ENCODE data around the gene DICER1.
"Not testable (repeated sequence)": the region's sequence is repeated elsewhere in the genome, so short reads cannot be mapped to it uniquely, and the experiment has no call there.

DICER1 gene

DNA sequence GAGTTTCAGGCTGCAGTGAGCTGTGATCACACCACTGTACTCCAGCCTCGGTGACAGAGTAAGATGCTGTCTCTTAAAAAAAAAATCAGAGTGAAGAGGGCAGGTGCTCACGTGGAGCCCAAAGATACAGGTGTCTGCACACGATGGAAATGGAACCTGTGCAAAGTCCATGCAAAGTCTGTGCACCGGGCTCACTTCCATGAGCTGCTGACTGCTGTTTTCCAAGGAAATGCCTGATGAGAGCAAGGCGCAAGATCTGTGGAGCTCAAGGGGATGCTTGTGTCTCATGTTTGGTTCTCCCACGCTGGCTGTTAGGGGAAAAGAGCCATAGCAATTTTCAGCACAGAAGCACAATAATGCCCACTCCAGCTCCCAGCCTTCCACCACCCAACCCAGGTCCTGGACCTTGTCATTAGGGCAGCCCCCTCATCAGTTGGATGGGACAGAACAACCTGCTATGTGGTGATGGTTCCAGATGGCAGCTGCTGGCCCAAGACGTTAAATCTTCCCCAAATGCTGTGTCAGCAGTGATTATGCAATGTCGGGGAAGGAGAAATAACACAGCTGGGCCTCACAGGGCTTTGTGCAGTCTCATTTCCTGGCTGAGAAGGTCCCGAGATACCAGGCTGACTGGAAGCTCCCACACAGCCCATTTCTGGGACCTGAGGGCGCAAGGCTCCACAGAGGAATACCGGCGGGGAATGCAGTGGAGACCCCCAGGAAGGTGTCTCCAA is 27.9 kb upstream of the DICER1 start:
- TF ChIP-seq, protein P1, sequence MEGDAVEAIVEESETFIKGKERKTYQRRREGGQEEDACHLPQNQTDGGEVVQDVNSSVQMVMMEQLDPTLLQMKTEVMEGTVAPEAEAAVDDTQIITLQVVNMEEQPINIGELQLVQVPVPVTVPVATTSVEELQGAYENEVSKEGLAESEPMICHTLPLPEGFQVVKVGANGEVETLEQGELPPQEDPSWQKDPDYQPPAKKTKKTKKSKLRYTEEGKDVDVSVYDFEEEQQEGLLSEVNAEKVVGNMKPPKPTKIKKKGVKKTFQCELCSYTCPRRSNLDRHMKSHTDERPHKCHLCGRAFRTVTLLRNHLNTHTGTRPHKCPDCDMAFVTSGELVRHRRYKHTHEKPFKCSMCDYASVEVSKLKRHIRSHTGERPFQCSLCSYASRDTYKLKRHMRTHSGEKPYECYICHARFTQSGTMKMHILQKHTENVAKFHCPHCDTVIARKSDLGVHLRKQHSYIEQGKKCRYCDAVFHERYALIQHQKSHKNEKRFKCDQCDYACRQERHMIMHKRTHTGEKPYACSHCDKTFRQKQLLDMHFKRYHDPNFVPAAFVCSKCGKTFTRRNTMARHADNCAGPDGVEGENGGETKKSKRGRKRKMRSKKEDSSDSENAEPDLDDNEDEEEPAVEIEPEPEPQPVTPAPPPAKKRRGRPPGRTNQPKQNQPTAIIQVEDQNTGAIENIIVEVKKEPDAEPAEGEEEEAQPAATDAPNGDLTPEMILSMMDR (IDR thresholded peaks at IDR 0.05; ENCODE audit: control insufficient read depth, insufficient read depth, low read depth, low read length, missing control alignments), result no peak
- H3K4me3 ChIP-seq (ENCODE audit: control insufficient read depth, low read depth, low read length), result no peak overlapping the region
- DNase-seq (ENCODE audit: low read depth), result no peak

DNA sequence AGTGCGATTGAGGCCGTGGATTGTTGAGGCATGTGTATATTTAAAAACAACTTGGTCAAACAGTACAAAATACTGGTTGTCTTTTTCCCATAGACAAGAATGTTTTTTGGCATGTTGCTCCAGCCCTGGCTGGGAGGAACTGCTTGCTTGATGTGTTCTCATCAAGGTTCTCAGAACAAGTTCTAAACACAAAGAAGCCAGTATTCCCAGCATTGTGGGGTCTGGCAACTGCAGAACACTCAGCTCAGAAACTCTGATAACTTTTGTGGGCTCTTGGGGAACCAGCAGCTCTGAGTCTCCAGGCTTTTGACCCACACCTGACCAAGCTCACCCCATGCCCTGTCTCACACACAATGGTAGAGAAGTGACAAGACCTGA is 27.1 kb upstream of the DICER1 start:
- H3K4me3 ChIP-seq (ENCODE audit: control insufficient read depth, low read depth, low read length), result no peak overlapping the region
- TF ChIP-seq, protein P1 (IDR thresholded peaks at IDR 0.05; ENCODE audit: control insufficient read depth, insufficient read depth, low read depth, low read length, missing control alignments), result no peak
- DNase-seq (ENCODE audit: low read depth), result no peak

DNA sequence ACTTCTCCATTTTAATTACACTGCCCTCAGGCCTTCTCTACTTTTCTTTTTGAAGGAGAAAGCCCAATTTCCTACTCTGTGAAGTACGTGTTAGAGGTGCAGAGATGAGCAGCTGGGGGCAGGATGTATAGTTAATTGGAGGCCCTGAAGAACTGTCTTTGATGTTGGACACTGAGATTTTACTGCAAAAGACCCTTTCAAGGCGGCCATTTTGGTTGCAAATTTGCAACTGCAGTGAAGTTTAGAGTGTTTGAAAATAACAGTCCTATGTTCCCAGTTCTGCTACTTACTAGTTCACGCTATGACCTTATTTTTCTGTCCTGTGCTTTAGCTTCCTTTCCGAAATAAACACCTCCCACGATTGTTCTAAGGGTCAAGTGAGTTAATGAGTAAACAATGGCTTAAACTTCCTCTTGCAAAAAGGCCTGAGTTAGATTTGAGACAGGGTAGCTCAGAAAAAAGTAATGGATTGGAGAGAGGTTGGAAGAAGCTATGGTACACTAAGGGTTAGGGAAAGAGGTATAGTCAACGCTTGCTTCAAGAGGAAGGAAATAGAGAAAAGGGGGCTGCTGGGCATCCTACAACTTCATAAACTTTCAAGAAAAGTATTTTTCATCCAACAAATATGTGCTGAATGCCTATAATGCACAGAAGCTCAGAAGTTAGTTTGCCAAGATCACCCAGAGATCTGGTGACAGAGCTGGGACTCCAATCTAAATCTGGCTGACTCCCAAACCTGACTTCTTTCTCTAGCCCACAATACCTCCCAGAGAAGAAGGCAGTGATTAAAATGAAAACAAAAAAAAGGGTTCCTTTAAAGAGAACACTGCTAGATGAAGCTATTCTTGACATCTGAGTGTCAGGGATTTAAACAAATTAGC is 26.4 kb upstream of the DICER1 start:
- DNase-seq (ENCODE audit: low read depth), result no peak
- no peak overlapping the region for H3K4me3 ChIP-seq (ENCODE audit: control insufficient read depth, low read depth, low read length)
- TF ChIP-seq, protein P1 (IDR thresholded peaks at IDR 0.05; ENCODE audit: control insufficient read depth, insufficient read depth, low read depth, low read length, missing control alignments), result no peak

DNA sequence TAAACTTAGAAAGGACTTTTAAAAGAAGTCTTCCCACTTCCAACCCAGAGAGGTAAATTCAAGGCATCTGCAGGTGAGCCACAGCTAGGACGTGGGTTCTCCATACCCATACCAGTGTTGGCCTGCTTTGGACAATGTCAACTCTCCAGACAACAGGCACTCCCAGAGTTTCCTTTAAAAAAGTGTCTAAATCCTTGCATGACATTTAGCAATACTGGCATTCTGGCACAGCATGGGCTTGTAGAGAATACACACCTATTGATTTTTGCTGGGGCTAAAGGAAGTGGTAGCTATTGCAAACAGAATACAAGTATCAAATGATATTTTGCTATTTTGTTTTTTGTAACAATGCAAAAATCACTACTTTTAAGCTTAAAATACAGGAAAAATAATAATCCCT is 25.8 kb upstream of the DICER1 start:
- TF ChIP-seq, protein P1 (IDR thresholded peaks at IDR 0.05; ENCODE audit: control insufficient read depth, insufficient read depth, low read depth, low read length, missing control alignments), result no peak
- no peak for DNase-seq (ENCODE audit: low read depth)
- H3K4me3 ChIP-seq (ENCODE audit: control insufficient read depth, low read depth, low read length), result no peak overlapping the region

DNA sequence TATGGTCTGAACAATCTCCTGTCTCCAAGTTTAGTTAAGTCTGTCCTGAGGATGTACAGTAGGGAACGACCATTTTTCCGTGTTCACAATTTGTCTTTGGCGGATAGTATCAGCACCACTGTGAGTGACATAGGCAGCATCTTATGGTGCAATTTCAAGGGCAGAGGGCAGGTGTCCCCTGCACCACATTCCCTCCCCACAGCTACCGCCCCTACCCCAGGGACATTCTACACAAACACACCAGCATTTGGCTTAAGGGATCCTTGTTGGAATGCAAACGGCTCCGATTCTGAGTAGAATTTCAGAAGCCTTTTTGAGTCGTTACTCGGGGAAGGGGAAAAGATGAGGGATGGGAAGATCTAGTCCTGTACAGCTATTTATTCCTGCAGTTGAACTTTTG is 25.1 kb upstream of the DICER1 start:
- H3K4me3 ChIP-seq (ENCODE audit: control insufficient read depth, low read depth, low read length), result no peak overlapping the region
- DNase-seq (ENCODE audit: low read depth), result no peak
- TF ChIP-seq, protein P1 (IDR thresholded peaks at IDR 0.05; ENCODE audit: control insufficient read depth, insufficient read depth, low read depth, low read length, missing control alignments), result no peak

DNA sequence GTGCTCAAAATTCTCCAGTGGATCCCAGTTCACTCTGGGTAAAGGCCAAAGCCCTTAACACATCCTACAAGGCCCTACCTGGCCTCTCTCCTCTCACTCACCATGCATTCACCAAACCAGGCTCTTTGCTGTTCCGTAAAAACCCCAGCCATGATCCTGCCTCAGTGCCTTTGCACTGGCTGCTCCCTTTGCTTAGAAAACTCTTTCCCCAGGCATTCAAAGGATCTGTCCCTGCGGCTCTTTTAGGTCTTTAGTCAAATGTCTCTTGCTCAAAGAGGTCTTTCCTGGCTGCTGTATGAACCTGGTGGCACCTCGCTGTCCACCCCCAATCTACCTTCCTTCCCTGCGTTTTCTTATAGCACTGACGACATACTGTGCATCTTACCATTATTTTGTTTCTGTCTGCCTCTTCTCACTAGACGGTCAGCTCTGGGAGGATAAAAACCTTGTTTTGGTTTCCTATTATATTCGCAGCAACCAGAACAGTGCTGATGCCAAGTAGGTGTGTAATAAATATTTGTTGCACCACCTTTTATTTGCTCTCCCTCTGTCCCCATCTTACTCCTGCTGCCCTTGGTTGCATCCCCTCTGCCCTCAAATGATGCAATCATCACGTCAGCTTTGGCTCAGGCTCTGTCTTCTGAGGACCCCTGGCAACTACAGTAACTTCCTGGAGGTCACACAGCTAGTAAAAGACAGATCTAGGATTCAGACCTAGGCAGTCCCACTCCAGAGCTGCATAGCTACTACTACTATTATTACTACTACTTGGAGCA is 23.8 kb upstream of the DICER1 start:
- no peak overlapping the region for H3K4me3 ChIP-seq (ENCODE audit: control insufficient read depth, low read depth, low read length)
- TF ChIP-seq, protein P1 (IDR thresholded peaks at IDR 0.05; ENCODE audit: control insufficient read depth, insufficient read depth, low read depth, low read length, missing control alignments), result no peak
- DNase-seq (ENCODE audit: low read depth), result no peak

DNA sequence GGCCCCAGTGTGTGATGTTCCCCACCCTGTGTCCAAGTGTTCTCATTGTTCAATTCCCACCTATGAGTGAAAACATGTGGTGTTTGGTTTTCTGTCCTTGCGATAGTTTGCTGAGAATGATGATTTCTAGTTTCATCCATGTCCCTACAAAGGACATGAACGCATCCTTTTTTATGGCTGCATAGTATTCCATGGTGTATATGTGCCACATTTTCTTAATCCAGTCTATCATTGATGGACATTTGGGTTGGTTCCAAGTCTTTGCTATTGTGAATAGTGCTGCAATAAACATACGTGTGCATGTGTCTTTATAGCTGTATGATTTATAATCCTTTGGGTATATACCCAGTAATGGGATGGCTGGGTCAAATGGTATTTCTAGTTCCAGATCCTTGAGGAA is 18.3 kb upstream of the DICER1 start:
- not testable (repeated sequence) for H3K4me3 ChIP-seq (ENCODE audit: control insufficient read depth, low read depth, low read length); DNase-seq (ENCODE audit: low read depth)
